OCI-M2 (cell line): Measurements from ENCODE around the gene GSTA1.
"Not testable (repeated sequence)": the region's sequence is repeated elsewhere in the genome, so short reads cannot be mapped to it uniquely, and the experiment has no call there.

Experiments
- DNase-seq: peaks from one replicate; lab custom pipeline; 2025; ENCODE audit not compliant: unreplicated experiment; lab: John Stamatoyannopoulos, UW

GSTA1 gene

DNA sequence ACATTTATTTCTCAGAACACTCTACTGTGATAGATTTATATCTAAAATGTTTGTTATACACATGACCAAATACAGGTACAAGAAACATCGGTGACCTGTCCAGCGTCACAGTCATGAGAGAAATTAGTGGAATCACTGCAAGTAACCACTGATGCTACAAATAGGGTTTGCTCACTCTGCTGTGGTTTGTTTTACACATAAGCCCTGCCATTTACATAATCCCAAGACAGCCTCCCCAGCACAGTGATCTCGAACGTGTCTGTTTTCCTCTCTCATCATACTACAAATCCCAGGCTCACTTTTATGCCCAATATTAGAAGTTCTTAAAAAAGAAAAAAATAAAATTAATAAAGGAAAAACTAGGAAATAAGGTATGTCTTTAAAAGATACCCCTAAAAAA lies 6.2 kb upstream of the GSTA1 start:
- DNase-seq, result not testable (repeated sequence)

DNA sequence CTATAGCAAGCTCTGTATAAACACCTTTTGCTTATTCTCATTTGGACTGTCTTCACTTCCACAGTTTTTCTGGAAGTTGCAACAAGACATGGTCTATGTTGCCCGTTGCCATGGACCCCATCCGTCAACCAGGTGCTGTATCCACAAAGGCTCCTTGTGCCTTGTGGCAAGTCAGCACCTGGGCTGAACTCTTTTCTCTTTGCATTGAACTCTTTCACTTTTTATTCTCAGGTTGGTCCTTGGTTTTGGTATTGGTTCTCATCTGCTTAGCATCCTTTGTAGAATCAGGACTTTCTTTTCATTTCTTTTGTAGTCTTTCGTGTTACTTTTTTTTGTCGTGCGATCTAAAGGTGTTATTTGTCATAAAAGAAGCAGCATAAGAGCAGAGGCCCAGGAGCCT lies 5.0 kb upstream of the GSTA1 start:
- no peak for DNase-seq

DNA sequence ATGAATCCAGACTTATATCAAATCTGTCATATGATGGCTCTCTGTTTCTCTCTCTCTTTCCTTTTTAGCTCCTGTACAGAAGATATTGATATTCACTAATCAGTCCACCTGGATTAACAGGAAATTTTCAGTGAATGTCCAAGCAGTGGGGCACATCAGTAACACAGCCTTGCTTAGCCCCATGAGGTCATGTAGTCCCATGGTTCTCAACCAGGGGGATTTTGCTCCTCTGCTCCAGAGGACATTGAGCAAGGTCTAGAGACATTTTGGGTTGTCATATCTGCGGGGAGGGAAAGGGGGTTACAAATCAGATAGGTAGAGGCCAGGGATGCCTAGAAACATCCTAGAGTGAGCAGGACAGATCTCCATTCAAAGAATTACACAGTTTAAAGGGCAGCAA lies 810 bp downstream of the GSTA1 start:
- DNase-seq, result no peak

DNA sequence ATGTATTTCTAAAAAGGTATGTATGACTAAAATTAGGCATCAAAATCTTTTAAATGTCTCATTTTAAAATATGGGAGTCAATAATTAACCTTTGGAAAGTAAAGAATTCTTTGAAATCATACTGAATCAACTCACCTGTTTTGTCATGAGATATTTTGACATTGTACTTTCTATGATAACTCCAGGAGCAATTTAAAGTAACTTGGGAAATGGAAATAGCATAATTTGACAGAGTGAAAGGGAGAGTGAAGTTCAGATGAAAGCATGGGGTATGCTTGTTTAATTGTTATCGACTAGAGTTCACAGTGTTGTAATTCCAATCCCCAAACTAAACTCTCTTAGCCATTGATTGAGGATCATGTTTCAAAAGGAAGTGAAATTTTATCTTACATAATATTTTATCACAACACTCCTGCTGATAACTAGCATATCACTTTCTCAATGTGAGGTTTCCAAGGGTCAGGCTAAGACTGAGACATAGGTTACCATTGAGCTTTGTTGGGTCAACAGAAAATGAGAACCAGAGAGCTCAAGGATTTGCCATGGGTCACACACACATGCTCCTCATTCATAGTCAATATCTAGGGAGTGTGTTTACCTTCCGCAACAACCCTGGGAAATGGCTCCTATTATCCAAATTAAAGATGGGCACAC lies 2.3 kb downstream of the GSTA1 start:
- DNase-seq, result no peak

DNA sequence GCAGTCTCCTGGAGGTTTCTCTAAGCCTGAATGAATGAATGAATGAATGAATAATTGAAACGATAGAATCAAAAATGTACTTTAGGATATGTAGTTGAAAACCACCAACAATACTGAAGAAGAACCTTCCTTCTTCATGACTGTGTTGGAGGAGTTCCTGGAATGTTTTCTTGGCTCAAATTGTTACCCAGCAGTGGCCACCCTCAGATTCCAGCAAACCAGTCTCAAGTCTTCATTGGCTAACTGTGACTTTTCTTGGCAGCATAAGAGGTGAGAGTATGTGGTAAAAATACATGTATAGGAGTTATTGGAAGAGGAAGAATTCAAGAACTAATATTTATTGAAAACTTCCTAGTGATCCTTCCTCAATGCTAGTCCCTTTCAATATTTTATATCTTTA lies 4.3 kb downstream of the GSTA1 start:
- DNase-seq, result not testable (repeated sequence)

DNA sequence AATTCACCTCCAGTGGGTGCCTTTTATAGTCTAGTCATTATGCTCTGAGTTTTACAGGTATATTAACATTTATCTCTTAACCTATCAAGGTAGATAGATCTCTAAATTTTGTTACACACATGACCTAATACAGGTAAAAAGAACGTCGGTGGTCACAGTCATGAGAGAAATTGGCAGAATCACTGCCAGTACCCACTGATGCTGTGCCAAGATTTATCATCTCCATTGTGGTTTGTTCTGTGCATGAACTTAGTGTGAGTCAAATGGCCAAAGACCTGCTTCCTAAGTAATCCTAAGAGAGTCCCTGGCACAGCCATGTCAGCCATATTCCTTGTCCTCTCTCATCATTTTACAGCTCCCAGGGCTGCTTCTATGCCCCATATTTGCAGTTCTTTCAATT lies 9.2 kb downstream of the GSTA1 start:
- not testable (repeated sequence) for DNase-seq

DNA sequence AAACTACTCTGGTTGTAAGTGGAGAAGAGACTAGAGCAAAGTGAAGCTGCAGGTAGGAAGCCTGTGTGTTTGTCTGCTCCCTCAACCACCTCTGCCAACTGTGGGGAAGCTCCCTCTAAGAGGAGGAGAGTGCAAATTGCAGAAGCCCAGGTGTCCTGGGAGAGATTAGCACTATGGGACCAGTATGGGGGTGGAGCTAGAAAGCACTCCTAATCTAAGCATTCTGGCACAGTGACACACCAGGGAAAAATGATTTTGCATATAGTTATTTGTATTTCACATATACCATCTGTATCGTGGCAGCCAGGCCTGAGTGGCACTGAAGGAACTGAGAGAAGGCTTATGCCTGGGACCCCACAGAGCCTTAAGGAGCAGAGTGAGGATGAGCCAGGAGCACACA lies 12.8 kb downstream of the GSTA1 start:
- DNase-seq, result no peak

DNA sequence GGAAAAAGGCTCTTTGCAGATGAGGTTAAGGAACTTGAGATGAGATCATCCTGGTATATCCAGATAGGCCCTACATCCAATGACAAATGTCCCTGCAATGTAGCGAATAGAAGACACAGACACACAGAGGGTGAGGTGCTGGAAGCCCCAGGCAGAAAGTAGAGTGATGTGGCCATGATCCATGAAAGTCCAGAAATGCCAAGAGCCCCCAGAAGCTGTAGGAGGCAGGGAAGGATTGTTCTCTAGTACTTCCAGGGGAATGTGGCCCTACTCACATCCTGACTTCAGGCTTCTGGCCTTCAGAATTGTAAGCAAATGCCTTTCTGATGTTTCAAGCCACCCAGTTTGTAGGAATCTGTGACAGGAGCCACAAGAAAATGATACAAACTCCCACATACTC lies 14.0 kb downstream of the GSTA1 start:
- not testable (repeated sequence) for DNase-seq

DNA sequence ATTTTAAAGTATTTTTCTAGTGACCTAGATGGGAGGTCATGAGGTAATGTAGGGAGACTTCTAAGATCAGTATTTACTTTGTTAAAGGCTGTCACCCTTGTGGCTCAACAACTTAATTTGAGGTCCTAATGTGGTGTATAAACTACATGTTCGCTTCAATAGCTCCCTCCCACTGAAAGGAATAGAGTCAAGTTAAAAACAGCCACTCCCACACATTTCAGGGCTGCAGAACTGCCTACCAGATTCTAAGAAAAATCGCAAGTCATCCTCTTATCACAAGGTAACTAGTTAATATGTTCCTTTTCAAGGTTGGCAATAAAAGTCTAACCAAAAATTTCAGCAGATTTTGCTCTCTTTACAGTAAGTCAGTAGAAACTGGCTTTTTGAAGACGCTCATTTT lies 15.1 kb downstream of the GSTA1 start:
- no peak for DNase-seq

DNA sequence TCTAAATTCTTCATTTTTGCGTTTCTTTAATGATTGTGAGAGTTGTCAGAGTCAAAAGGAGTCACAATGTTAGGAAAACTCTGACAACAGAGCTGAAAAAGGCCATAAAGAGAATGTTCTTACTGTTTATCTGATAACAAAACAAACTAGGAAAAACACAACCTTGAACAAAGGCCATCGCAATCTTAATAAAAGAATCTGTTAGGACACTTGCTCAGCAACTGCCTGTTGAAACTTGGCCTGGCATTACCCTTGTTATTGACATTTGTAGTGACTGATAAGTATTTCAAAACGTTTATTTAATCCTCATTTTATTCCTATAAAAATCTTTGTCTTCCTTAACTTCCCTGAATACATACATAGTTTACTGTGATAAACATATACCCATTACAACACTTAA lies 15.7 kb downstream of the GSTA1 start:
- no peak for DNase-seq

DNA sequence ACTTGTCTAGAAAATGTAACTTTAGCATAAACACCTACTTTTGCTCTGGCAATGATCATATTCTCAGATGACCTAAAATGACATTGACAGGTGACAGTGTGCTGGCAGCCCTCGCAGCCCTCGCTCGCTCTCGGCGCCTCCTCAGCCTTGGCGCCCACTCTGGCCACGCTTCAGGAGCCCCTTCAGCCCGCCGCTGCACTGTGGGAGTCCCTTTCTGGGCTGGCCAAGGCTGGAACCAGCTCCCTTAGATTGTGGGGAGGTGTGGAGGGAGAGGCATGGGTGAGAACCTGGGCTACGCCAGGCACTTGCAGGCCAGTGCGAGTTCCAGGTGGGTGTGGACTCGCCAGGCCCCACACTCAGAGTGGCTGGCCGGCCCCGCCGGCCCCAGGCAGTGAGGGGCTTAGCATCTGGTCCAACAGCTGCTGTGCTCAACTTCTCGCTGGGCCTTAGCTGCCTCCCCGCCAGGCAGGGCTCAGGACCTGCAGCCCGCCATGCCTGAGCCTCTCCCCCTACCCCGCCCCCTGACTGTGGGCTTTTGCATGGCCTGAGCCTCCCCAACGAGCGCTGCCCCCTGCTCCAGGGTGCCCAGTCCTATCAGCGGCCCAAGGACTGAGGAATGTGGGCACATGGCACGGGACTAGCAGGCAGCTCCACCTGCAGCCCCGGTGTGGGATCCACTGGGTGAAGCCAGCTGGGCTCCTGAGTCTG lies 17.2 kb downstream of the GSTA1 start:
- no peak for DNase-seq

DNA sequence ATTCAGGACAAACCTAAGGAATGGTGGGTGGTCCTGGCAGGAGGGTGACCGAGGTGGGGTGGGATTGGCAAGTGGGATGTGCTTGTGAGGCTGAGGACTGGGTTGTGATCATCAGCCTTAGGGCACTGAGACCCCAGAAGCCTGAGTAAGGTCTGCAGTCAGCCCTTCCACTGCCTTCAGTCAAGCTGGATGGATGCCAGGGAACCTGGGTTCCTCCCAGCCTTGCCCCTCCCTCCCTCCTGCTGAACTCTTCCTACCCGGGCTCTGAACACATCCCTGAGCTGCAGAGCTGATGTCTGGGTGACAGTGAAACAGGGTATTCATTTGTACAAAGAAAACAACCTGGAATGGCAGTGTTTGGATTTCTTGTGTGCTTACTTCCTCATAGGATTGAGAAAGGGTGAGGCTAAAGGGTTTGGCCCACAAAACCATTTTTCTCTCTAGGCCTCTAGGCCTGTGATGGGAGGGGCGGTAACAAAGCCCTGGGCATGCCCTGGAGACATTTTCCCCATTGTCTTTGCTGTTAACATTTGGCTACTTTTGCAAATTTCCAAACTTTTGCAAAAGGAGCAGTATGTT lies 20.8 kb downstream of the GSTA1 start:
- not testable (repeated sequence) for DNase-seq

DNA sequence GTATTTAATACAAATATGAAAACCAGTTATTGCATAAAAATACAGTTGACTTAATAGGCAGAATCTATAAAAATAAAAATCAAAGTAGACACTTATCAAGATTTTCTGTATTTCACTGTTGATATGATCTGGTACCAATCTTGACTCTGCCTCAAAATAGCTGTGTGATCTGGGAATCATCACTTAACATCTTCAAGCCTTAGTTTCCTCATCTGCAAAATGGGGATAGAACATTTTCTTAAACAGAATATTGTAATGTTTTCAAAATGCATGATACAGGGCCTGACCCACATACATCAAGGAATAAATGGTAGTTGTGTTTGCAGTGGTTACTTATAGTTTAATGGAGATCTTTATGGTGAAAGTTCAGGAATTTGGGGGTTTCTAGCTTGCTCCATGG lies 21.4 kb downstream of the GSTA1 start:
- not testable (repeated sequence) for DNase-seq

DNA sequence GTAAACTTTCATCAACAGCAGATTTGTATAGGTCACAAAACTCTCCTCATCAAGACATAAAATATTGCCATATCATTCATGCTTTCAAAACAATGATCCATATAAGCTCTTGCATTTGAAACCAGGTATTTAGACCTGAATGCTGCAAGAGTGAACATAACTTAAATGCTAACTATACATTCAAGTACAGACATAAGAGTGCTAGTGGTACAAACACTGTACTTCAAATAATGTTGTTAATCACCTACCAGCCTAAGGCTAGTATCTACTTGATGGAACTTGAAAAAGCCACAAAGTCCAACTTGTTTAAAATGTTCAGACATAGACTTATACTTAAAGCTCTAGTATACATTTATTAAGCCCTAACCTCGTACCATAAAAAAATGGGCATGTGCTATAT lies 24.4 kb downstream of the GSTA1 start:
- no peak for DNase-seq

DNA sequence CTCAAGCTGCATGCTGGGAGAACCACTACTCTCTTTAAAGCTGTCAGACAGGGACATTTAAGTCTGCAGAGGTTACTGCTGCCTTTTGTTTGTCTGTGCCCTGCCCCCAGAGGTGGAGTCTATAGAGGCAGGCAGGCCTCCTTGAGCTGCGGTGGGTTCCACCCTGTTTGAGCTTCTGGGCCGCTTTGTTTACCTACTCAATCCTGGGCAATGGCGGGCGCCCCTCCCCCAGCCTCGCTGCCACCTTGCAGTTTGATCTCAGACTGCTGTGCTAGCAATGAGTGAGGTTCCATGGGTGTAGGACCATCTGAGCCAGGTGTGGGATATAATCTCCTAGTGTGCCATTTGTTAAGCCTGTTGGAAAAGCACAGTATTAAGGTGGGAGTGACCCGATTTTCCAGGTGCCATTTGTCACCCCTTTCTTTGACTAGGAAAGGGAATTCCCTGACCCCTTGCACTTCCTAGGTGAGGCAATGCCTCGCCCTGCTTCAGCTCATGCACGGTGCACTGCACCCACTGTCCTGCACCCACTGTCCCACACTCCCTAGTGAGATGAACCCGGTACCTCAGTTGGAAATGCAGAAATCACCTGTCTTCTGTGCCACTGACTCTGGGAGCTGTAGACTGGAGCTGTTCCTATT lies 26.8 kb downstream of the GSTA1 start:
- DNase-seq, result not testable (repeated sequence)

DNA sequence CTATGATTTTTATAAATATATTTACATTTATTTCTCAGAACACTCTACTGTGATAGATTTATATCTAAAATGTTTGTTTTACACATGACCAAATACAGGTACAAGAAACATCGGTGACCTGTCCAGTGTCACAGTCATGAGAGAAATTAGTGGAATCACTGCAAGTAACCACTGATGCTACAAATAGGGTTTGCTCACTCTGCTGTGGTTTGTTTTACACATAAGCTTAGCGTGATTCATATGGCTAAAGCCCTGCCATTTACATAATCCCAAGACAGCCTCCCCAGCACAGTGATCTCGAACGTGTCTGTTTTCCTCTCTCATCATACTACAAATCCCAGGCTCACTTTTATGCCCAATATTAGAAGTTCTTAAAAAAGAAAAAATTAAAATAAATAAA lies 34.2 kb downstream of the GSTA1 start:
- DNase-seq, result not testable (repeated sequence)

DNA sequence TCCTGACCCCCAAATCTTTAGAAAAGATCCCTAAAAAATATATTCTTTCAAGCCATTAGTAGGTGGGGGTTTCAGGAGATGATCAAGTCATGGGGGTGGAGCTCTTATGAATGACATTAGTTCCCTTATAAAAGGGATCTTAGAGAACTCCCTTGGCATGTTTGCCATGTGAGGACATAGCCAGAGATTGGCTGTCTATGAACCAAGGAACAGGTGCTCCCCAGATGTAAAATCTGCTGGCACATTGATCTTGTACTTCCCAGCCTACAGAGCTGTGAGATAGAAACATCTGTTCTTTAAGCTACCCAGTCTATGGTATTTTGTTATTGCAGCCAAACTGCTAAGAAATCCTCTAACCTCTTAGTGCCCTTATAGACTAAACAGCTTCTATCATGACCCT lies 36.0 kb downstream of the GSTA1 start:
- not testable (repeated sequence) for DNase-seq

DNA sequence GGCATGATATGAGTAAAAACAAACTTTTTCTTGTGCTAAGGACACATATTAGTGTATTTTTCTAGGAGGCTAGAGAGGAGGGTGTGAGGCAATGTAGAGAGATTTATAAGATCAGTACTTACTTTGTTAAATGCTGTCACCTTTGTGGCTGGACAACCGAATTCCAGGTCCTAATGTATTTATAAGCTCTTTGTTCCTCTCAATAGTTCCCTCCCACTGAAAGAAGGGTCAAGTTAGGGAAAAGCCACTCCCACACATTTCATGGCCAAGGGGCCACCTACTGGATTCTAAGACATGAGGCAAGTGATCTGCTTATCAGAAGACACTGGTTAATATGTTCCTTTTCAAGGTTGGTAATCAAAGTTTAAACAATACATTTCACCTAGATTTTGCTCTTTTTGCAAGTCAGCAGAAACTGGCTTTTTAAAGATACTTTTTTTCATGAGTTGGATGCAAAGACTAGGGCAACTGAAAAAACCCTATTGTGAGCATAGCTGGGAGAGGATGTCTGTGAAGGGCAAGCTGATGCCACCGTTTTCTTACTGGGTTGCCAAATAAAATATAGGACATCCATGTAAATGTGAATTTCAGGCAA lies 40.2 kb downstream of the GSTA1 start, which contains the start of gene GSTA2:
GSTA2 (minus strand) TSS at position 154 of the 595 bp plus-strand sequence. CDS start 5,528 bp downstream, outside the sequence.
- not testable (repeated sequence) for DNase-seq

DNA sequence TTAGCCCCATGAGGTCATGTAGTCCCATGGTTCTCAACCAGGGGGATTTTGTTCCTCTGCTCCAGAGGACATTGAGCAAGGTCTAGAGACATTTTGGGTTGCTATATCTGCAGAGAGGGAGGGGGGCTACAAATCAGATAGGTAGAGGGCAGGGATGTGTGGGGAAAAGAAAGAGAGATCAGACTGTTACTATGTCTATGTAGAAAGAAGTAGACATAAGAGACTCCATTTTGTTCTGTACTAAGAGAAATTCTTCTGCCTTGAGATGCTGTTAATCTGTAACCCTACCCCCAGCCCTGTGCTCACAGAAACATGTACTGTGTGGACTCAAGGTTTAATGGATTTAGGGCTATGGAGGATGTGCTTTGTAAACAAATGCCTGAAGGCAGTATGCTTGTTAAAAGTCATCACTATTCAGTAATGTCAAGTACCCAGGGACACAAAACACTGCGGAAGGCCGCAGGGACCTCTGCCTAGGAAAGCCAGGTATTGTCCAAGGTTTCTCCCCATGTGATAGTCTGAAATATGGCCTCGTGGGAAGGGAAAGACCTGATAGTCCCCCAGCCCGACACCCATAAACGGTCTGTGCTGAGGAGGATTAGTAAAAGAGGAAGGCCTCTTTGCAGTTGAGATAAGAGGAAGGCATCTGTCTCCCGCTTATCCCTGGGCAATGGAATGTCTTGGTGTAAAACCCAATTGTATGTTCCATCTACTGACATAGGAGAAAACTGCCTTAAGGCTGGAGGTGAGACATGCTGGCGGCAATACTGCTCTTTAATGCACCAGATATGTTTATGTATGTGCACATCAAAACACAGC lies 41.7 kb downstream of the GSTA1 start:
- DNase-seq, result not testable (repeated sequence)

DNA sequence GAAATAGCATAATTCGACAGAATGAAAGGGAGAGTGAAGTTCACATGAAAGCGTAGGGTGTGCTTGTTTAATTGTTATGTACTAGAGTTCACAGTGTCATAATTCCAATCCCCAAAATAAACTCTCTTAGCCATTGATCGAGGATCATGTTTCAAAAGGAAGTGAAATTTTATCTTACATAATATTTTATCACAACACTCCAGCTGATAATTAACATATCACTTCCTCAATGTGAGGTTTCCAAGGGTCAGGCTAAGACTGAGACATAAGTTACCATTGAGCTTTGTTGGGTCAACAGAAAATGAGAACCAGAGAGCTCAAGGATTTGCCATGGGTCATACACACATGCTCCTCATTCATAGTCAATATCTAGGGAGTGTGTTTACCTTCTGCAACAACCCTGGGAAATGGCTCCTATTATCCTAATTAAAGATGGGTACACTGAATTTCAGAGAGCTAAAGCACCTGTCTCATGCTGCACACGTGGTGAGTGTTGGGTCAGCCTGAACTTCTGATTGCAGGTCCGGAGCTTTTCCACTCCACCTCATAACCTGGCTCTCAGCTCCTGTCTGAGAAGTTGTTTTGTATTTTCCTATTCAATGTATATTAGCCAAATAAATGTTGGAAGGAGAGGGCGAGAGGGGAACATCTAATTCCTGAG lies 43.4 kb downstream of the GSTA1 start:
- no peak for DNase-seq
